ENCODE results near the gene ZNF32. TPM values are rescaled to one million over a fixed set of nuclear protein-coding genes. Genes with fewer than 3 reads are reported as not detected.

The ZNF32 gene
- total and polyA plus RNA-seq, 2 donors (not counting 3 experiments of a cell fraction or from before 2014, with no cell fraction given): 12.5 to 14.4 TPM

- Histone ChIP-seq H3K27ac (ENCODE audit: insufficient read depth, low read depth, low read length) (no peak overlapping the region), H3K4me1 (ENCODE audit: control insufficient read depth, extremely low read depth, insufficient read depth, low read length) (peaks cover under 1% of the 10 kb centered on the region), H4K20me1 (replicated peaks; ENCODE audit: control insufficient read depth, extremely low read depth, insufficient read depth, low read length) (no peaks in the 10 kb centered on the region), H3K9me3 (replicated peaks; ENCODE audit: control insufficient read depth, insufficient read depth, low read length) (no peaks in the 10 kb centered on the region), H3K79me2 (ENCODE audit: control insufficient read depth, insufficient read depth, low read length) (no peaks in the 10 kb centered on the region), H3K4me3 (replicated peaks in 1 of 3; ENCODE audit: insufficient read depth in 1 of 3, low read depth in 1 of 3, low read length in 3 of 3) (no peak overlapping the region), H3K9me1 (replicated peaks; ENCODE audit: control insufficient read depth, extremely low read depth, insufficient read depth, low read length) (no peaks in the 10 kb centered on the region), H3K9ac (replicated peaks; ENCODE audit: extremely low read depth, insufficient read depth, low read length) (no peak overlapping the region), H3K4me2 (ENCODE audit: insufficient read depth, low read length) (no peak overlapping the region), H3K36me3 (ENCODE audit: control insufficient read depth in 2 of 2, extremely low read depth in 1 of 2, insufficient read depth in 2 of 2, low read length in 2 of 2) (no peaks in the 10 kb centered on the region), H2AFZ (ENCODE audit: low read depth, low read length) (no peak overlapping the region), H3K27me3 (ENCODE audit: control insufficient read depth in 2 of 2, insufficient read depth in 2 of 2, low read length in 2 of 2) (peaks cover 0 to 6% of the 10 kb centered on the region in 2 experiments)
- intact Hi-C loops (cut with micrococcal nuclease) (no loop called here), dilution Hi-C loops (cut with MboI; ENCODE audit: extremely low pct_ligation_motif_present, low sequenced_read_pairs) (no loop called here)
- TF ChIP-seq POLR2A (IDR thresholded peaks at IDR 0.05; ENCODE audit: low read depth, low read length) (no peak), JUN (IDR thresholded peaks at IDR 0.05; ENCODE audit: borderline replicate concordance, insufficient read depth, insufficient read length, low read depth) (no peak), EZH2 (IDR thresholded peaks at IDR 0.05; ENCODE audit: borderline replicate concordance, low read depth, low read length, severe bottlenecking) (no peak), MYC (IDR thresholded peaks at IDR 0.05; ENCODE audit: low read depth, low read length) (no peak)
- BruUV-seq (replicated peaks): no TSS peak
- ChIA-PET CTCF (no interaction called here), POLR2A (no interaction called here)
- no peak for FAIRE-seq
- no peak for DNase-seq (ENCODE audit: low read depth, low spot score)
Measured at GRCh38 chr10:43684292-43684559, 35.5 kb upstream of the ZNF32 start.

GRCh38 chr10:43683451-43684291 lies 35.0 kb upstream of the ZNF32 start:
- no peaks in the 10 kb centered on the region for H3K9me1 ChIP-seq (replicated peaks; ENCODE audit: control insufficient read depth, extremely low read depth, insufficient read depth, low read length)
- H3K9ac ChIP-seq (replicated peaks; ENCODE audit: extremely low read depth, insufficient read depth, low read length): no peak overlapping the region
- no peaks in the 10 kb centered on the region for H3K36me3 ChIP-seq (ENCODE audit: control insufficient read depth in 2 of 2, extremely low read depth in 1 of 2, insufficient read depth in 2 of 2, low read length in 2 of 2)
- H4K20me1 ChIP-seq (replicated peaks; ENCODE audit: control insufficient read depth, extremely low read depth, insufficient read depth, low read length): no peaks in the 10 kb centered on the region
- no peaks in the 10 kb centered on the region for H3K4me1 ChIP-seq (ENCODE audit: control insufficient read depth, extremely low read depth, insufficient read depth, low read length)
- no peaks in the 10 kb centered on the region for H3K79me2 ChIP-seq (ENCODE audit: control insufficient read depth, insufficient read depth, low read length)
- H2AFZ ChIP-seq (ENCODE audit: low read depth, low read length): no peak overlapping the region
- H3K4me2 ChIP-seq (ENCODE audit: insufficient read depth, low read length): no peak overlapping the region
- no peak overlapping the region for H3K27ac ChIP-seq (ENCODE audit: insufficient read depth, low read depth, low read length)
- ChIA-PET POLR2A (no interaction called here), CTCF (interaction anchor here (0.5 to 2.2 kb wide), 17 partner anchors 8 to 1178 kb away, joined by 3 to 20 read pairs (median 4); no protein-coding TSS in a partner anchor)
- DNase-seq (ENCODE audit: low read depth, low spot score) (no peak), FAIRE-seq (peak; percentile 12)
- no peaks in the 10 kb centered on the region for H3K9me3 ChIP-seq (replicated peaks; ENCODE audit: control insufficient read depth, insufficient read depth, low read length)
- dilution Hi-C loops (cut with MboI; ENCODE audit: extremely low pct_ligation_motif_present, low sequenced_read_pairs): no loop called here
- BruUV-seq (replicated peaks): no TSS peak
- peaks cover 0 to 6% of the 10 kb centered on the region in 2 experiments for H3K27me3 ChIP-seq (ENCODE audit: control insufficient read depth in 2 of 2, insufficient read depth in 2 of 2, low read length in 2 of 2)
- H3K4me3 ChIP-seq (replicated peaks in 1 of 3; ENCODE audit: insufficient read depth in 1 of 3, low read depth in 1 of 3, low read length in 3 of 3): no peak overlapping the region
- TF ChIP-seq MYC (IDR thresholded peaks at IDR 0.05; ENCODE audit: low read depth, low read length) (no peak), GATA2 (IDR thresholded peaks at IDR 0.05; ENCODE audit: insufficient read depth, insufficient read length, low read depth, low read length) (no peak), FOS (IDR thresholded peaks at IDR 0.05; ENCODE audit: borderline replicate concordance, insufficient read depth, low read length) (no peak), CTCF (IDR thresholded peaks at IDR 0.05; ENCODE audit: extremely low read depth in 1 of 2, insufficient read depth in 1 of 2, low read depth in 1 of 2, low read length in 2 of 2) (peak; percentile 46 to 65), POLR2AphosphoS5 (IDR thresholded peaks at IDR 0.05; ENCODE audit: insufficient read depth, low read depth, low read length) (no peak), EZH2 (IDR thresholded peaks at IDR 0.05; ENCODE audit: borderline replicate concordance, low read depth, low read length, severe bottlenecking) (no peak), POLR2A (IDR thresholded peaks at IDR 0.05; ENCODE audit: low read depth, low read length) (no peak), MAX (IDR thresholded peaks at IDR 0.05; ENCODE audit: insufficient read depth, insufficient read length) (no peak)
- intact Hi-C loops (cut with micrococcal nuclease): no loop called here
